IMR-90 (cell line): Measurements from ENCODE around the gene AKAP12. TPM values are rescaled to one million over a fixed set of nuclear protein-coding genes. Genes with fewer than 3 reads are reported as not detected.

Experiments
- ATAC-seq: fragments of 200-7000 bp; cut with Tn5 transposase; 2 replicates; pipeline ENCODE4 v1.9.1; 2020; ENCODE audit warnings: low read depth, mild to moderate bottlenecking, moderate library complexity
- BruUV-seq: library from RNA; stranded (reverse); fragments of 400-500 nt; replicated peaks from 2 replicates; lab custom pipeline; 2021; lab: Mats Ljungman, UMichigan
- CTCF ChIA-PET: fragments of 300-600 bp; formaldehyde crosslinking; extraction: SDS; loops from one replicate; lab custom pipeline; 2021; ENCODE audit warnings: antibody characterized with exemption; lab: Yijun Ruan, JAX
- POLR2A ChIA-PET: fragments of 300-600 bp; sonication (Branson Sonifier 250); formaldehyde crosslinking; loops from one replicate; lab custom pipeline; 2022; ENCODE audit warnings: antibody characterized with exemption; ENCODE audit not compliant: unreplicated experiment; lab: Charles Lee
- DNase-seq: peaks from one replicate; pipeline ENCODE4 v3.0.0; 2013
- H2AFZ ChIP-seq: replicated peaks from 2 replicates; pipeline ENCODE3; 2013; ENCODE audit warnings: low read length, mild to moderate bottlenecking; ENCODE audit not compliant: poor library complexity
- H2AK5ac ChIP-seq: 2 replicates; pipeline ENCODE4 v1.6.1; 2013; ENCODE audit warnings: low read depth, low read length, inconsistent platforms
- H2AK9ac ChIP-seq: replicated peaks from 2 replicates; pipeline ENCODE3; 2013; ENCODE audit warnings: mild to moderate bottlenecking, low read depth, low read length, moderate library complexity; ENCODE audit not compliant: poor library complexity
- H2BK120ac ChIP-seq: 2 replicates; pipeline ENCODE4 v1.6.1; 2013; ENCODE audit warnings: low read depth, low read length, inconsistent platforms
- H2BK15ac ChIP-seq: 3 replicates; pipeline ENCODE4 v1.6.1; 2013; ENCODE audit warnings: low read depth, low read length, inconsistent platforms
- H2BK20ac ChIP-seq: 2 replicates; pipeline ENCODE4 v1.6.1; 2013; ENCODE audit warnings: low read depth, mild to moderate bottlenecking, inconsistent platforms, low read length, moderate library complexity
- H2BK5ac ChIP-seq: 2 replicates; pipeline ENCODE4 v1.6.1; 2013; ENCODE audit warnings: mild to moderate bottlenecking, low read depth, low read length, inconsistent platforms; ENCODE audit not compliant: poor library complexity, severe bottlenecking
- H3K14ac ChIP-seq: replicated peaks from 2 replicates; pipeline ENCODE4 v1.6.1; 2013; ENCODE audit warnings: low read depth, low read length, inconsistent platforms
- H3K18ac ChIP-seq: 2 replicates; pipeline ENCODE4 v1.6.1; 2013; ENCODE audit warnings: low read depth, low read length, control low read depth
- H3K23ac ChIP-seq: 2 replicates; pipeline ENCODE4 v1.6.1; 2013; ENCODE audit warnings: low read depth, low read length, inconsistent platforms
- H3K27ac ChIP-seq: 2 replicates; pipeline ENCODE4 v1.5.1; 2013; ENCODE audit warnings: mild to moderate bottlenecking, control low read depth, low read length; ENCODE audit not compliant: insufficient read depth
- H3K27me3 ChIP-seq: 2 replicates; pipeline ENCODE4 v1.6.1; 2013; ENCODE audit warnings: low read length; ENCODE audit not compliant: control insufficient read depth, insufficient read depth
- H3K36me3 ChIP-seq: 2 replicates; pipeline ENCODE4 v1.6.1; 2013; ENCODE audit warnings: low read length, mixed read lengths; ENCODE audit not compliant: control insufficient read depth, insufficient read depth
- H3K4ac ChIP-seq: 2 replicates; pipeline ENCODE4 v1.6.1; 2013; ENCODE audit warnings: low read depth, low read length, inconsistent platforms
- H3K4me1 ChIP-seq: 2 replicates; pipeline ENCODE4 v1.6.1; 2013; ENCODE audit warnings: low read length, mixed read lengths; ENCODE audit not compliant: control insufficient read depth, insufficient read depth
- H3K4me2 ChIP-seq: 2 replicates; pipeline ENCODE4 v1.6.1; 2013; ENCODE audit warnings: low read depth, mild to moderate bottlenecking, control low read depth, low read length, moderate library complexity
- H3K4me3 ChIP-seq: 2 replicates; pipeline ENCODE4 v1.5.1; 2013; ENCODE audit warnings: low read depth, mild to moderate bottlenecking, control low read depth, low read length, moderate library complexity; ENCODE audit not compliant: insufficient read depth
- H3K56ac ChIP-seq: 2 replicates; pipeline ENCODE4 v1.6.1; 2013; ENCODE audit warnings: low read length, inconsistent platforms; ENCODE audit not compliant: insufficient read depth; ENCODE audit errors: extremely low read depth
- H3K79me1 ChIP-seq, 2 experiments: 2 replicates each; pipeline ENCODE4 v1.6.1; 2013; ENCODE audit warnings: low read length in 2 of 2, inconsistent platforms in 1 of 2, low read depth in 1 of 2
- H3K9ac ChIP-seq: 2 replicates; pipeline ENCODE4 v1.6.1; 2013; ENCODE audit warnings: low read depth, low read length, control low read depth
- H3K9me1 ChIP-seq: 2 replicates; pipeline ENCODE4 v1.6.1; 2013; ENCODE audit warnings: low read length, inconsistent platforms; ENCODE audit not compliant: insufficient read depth
- H3K9me3 ChIP-seq: 2 replicates; pipeline ENCODE4 v1.6.1; 2013; ENCODE audit warnings: low read length; ENCODE audit not compliant: control insufficient read depth, insufficient read depth
- H4K20me1 ChIP-seq: 2 replicates; pipeline ENCODE4 v1.6.1; 2013; ENCODE audit warnings: low read length, inconsistent platforms; ENCODE audit not compliant: insufficient read depth
- H4K5ac ChIP-seq: 2 replicates; pipeline ENCODE4 v1.6.1; 2013; ENCODE audit warnings: mild to moderate bottlenecking, low read depth, low read length, control low read depth
- H4K8ac ChIP-seq, 2 experiments: 2 replicates each; pipeline ENCODE4 v1.6.1; 2013; ENCODE audit warnings: low read depth in 2 of 2, low read length in 2 of 2, control low read depth in 1 of 2, inconsistent platforms in 1 of 2
- H4K91ac ChIP-seq: 2 replicates; pipeline ENCODE4 v1.6.1; 2013; ENCODE audit warnings: low read depth, low read length, inconsistent platforms; ENCODE audit not compliant: insufficient read depth
- BHLHE40 ChIP-seq: fragments of 150-350 bp; IDR thresholded peaks from 2 replicates; pipeline ENCODE4 v1.6.1; 2016; ENCODE audit warnings: mild to moderate bottlenecking, low read depth, low read length
- CEBPB ChIP-seq: IDR thresholded peaks from 2 replicates; pipeline ENCODE4 v1.6.1; 2012; ENCODE audit warnings: low read depth, low read length, improper control_type of control experiment
- CHD1 ChIP-seq: IDR thresholded peaks from 2 replicates; pipeline ENCODE4 v1.6.1; 2012; ENCODE audit warnings: low read depth, low read length, improper control_type of control experiment
- FOS ChIP-seq: fragments of 150-350 bp; IDR thresholded peaks from 2 replicates; pipeline ENCODE4 v1.6.1; 2016; ENCODE audit warnings: low read depth, low read length
- MAFK ChIP-seq: IDR thresholded peaks from 2 replicates; pipeline ENCODE4 v1.6.1; 2012; ENCODE audit warnings: low read depth, low read length, improper control_type of control experiment
- RAD21 ChIP-seq: IDR thresholded peaks from 2 replicates; pipeline ENCODE4 v1.6.1; 2012; ENCODE audit warnings: low read length, improper control_type of control experiment
- RCOR1 ChIP-seq: IDR thresholded peaks from 2 replicates; pipeline ENCODE4 v1.6.1; 2012; ENCODE audit warnings: mild to moderate bottlenecking, low read length, improper control_type of control experiment; ENCODE audit not compliant: insufficient replicate concordance
- RFX5 ChIP-seq: IDR thresholded peaks from 2 replicates; pipeline ENCODE4 v1.8.0; 2012; ENCODE audit warnings: low read depth, mild to moderate bottlenecking, low read length, moderate library complexity
- WGBS, 2 experiments: methylation state at CpG; one replicate each; pipeline versions ENCODE4 v1.1.5 to v1.1.7; 2013; ENCODE audit warnings: missing lambda C conversion rate in 2 of 2; ENCODE audit not compliant: insufficient read length in 1 of 2; ENCODE audit errors: extremely low coverage in 2 of 2; 5-methylcytosine and 5-hydroxymethylcytosine counted together
- dilution Hi-C: fragments of 300-500 bp; cut with HindIII; formaldehyde crosslinking; loops from one replicate; pipeline ENCODE4 v1.14.3; 2018; ENCODE audit warnings: low sequenced_read_pairs; ENCODE audit not compliant: unreplicated experiment
- in situ Hi-C: fragments of 300-500 bp; cut with MboI; formaldehyde crosslinking; loops from 3 replicates; pipeline ENCODE4 v1.14.3; 2019; ENCODE audit warnings: low sequenced_read_pairs, inconsistent platforms, mixed read lengths
- intact Hi-C: fragments of 100-400 bp; cut with micrococcal nuclease; formaldehyde crosslinking; loops from 2 replicates; pipeline ENCODE4 v1.10.0; 2022
- polyA plus RNA-seq, 3 experiments: library from polyadenylated mRNA; depleted of rRNA; stranded (reverse); fragments of >200 nt; gene quantifications; 2 replicates each; pipeline ENCODE4 v1.2.3, GENCODE V29; 2012; ENCODE audit warnings: low replicate concordance in 1 of 3
- total RNA-seq: library from RNA; depleted of rRNA; stranded (reverse); fragments of >200 nt; gene quantifications from 2 replicates; pipeline ENCODE4 v1.2.3, GENCODE V29; 2012
- TF ChIP-seq, protein P1 (sequence below): fragments of 150-350 bp; IDR thresholded peaks from 2 replicates; pipeline ENCODE4 v1.6.1; 2017; ENCODE audit warnings: mild to moderate bottlenecking, antibody characterized with exemption, low read length, low read depth

The AKAP12 gene
- total and polyA plus RNA-seq, 2 of the 4 experiments (the other 2 are of a cell fraction), result 56.0 to 118 TPM

DNA sequence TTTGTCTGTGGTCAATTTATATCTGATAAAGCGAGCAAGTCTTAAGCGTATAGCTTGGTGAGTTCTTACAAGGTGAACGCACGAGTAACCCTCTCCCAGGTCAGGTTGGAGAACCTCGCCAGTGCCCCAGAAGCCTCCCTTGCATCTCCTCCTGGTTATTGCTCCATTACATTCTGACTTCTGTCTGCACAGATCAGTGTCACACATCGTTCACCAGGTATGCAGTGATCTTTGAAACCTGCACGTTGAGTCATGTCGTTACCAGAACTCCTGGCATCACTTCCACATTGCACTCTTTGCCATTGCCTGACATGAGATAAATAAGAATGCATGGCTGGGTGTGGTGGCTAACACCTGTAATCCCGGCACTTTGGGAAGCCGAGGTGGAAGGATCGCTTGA lies 44.2 kb downstream of the AKAP12 start:
- intact Hi-C loops, result no loop called here
- H3K4ac ChIP-seq, result no peak overlapping the region
- H3K9ac ChIP-seq, result no peak overlapping the region
- H3K9me3 ChIP-seq, result no peaks in the 10 kb centered on the region
- no peak overlapping the region for H4K91ac ChIP-seq
- ATAC-seq (no peak), DNase-seq (no peak)
- no peak overlapping the region for H2AK9ac ChIP-seq
- H3K23ac ChIP-seq, result no peak overlapping the region
- no peak overlapping the region for H4K5ac ChIP-seq
- peaks cover 2% of the 10 kb centered on the region; the same call in 1 of the 2 replicates for H3K36me3 ChIP-seq
- no peaks in the 10 kb centered on the region for H3K27me3 ChIP-seq
- H2BK120ac ChIP-seq, result no peak overlapping the region
- H3K4me3 ChIP-seq, result no peak overlapping the region
- H3K4me1 ChIP-seq, result peaks cover 2% of the 10 kb centered on the region
- H3K9me1 ChIP-seq, result no peaks in the 10 kb centered on the region
- BruUV-seq, result no TSS peak
- no peak overlapping the region for H2AFZ ChIP-seq
- no peak overlapping the region for H2BK20ac ChIP-seq
- H4K8ac ChIP-seq, result no peak overlapping the region
- H2BK15ac ChIP-seq, result no peak overlapping the region
- no peak overlapping the region; the same call in 1 of the 2 replicates for H2AK5ac ChIP-seq
- TF ChIP-seq CEBPB, result no peak
- no peak for TF ChIP-seq RAD21
- TF ChIP-seq CHD1, result no peak
- TF ChIP-seq RFX5, result no peak
- TF ChIP-seq, protein P1, sequence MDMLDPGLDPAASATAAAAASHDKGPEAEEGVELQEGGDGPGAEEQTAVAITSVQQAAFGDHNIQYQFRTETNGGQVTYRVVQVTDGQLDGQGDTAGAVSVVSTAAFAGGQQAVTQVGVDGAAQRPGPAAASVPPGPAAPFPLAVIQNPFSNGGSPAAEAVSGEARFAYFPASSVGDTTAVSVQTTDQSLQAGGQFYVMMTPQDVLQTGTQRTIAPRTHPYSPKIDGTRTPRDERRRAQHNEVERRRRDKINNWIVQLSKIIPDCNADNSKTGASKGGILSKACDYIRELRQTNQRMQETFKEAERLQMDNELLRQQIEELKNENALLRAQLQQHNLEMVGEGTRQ, result no peak
- TF ChIP-seq BHLHE40, result no peak
- TF ChIP-seq RCOR1, result no peak
- TF ChIP-seq MAFK, result no peak
- no peak for TF ChIP-seq FOS
- in situ Hi-C loops, result no loop called here
- H4K20me1 ChIP-seq, result no peaks in the 10 kb centered on the region
- no peak overlapping the region for H3K4me2 ChIP-seq
- peaks cover 3 to 8% of the 10 kb centered on the region in 2 experiments for H3K79me1 ChIP-seq
- H2BK5ac ChIP-seq, result no peak overlapping the region
- no peak overlapping the region for H3K56ac ChIP-seq
- H3K14ac ChIP-seq, result no peak overlapping the region
- CTCF ChIA-PET, result no interaction called here
- dilution Hi-C loops, result no loop called here
- 100% methylated on average over 1 of the region's 11 CpGs; no CpG with 5 or more reads in 1 of the 2 experiments for WGBS, 2 experiments
- no peak overlapping the region for H3K18ac ChIP-seq
- POLR2A ChIA-PET, result no interaction called here
- H3K27ac ChIP-seq, result no peak overlapping the region
